D721Med (cell line): ENCODE measurements around the gene DHRS1.
"Not testable (repeated sequence)": the region's sequence is repeated elsewhere in the genome, so short reads cannot be mapped to it uniquely, and the experiment has no call there.

ENCODE experiments used
- DNase-seq: peaks from one replicate; pipeline ENCODE4 v3.0.0; 2011; ENCODE audit warnings: low spot score; ENCODE audit not compliant: insufficient read length
- FAIRE-seq: peaks from 2 replicates; lab custom pipeline; 2011; peaks lifted over from hg19 to GRCh38; lab: Jason Lieb, UNC
- TF ChIP-seq, protein P1 (sequence below): IDR thresholded peaks from 2 replicates; pipeline ENCODE4 v1.5.1; 2012; ENCODE audit warnings: mild to moderate bottlenecking, control low read depth; ENCODE audit not compliant: insufficient read depth; ENCODE audit errors: missing control alignments

DHRS1 gene

GRCh38 chr14:24246765-24247212, 52.8 kb downstream of the DHRS1 start:
- no peak for DNase-seq

GRCh38 chr14:24245350-24245749, 54.2 kb downstream of the DHRS1 start:
- FAIRE-seq: not testable (repeated sequence)

More at GRCh38 chr14:24246765-24247212, 52.8 kb downstream of the DHRS1 start:
- FAIRE-seq: no peak
- TF ChIP-seq, protein P1, sequence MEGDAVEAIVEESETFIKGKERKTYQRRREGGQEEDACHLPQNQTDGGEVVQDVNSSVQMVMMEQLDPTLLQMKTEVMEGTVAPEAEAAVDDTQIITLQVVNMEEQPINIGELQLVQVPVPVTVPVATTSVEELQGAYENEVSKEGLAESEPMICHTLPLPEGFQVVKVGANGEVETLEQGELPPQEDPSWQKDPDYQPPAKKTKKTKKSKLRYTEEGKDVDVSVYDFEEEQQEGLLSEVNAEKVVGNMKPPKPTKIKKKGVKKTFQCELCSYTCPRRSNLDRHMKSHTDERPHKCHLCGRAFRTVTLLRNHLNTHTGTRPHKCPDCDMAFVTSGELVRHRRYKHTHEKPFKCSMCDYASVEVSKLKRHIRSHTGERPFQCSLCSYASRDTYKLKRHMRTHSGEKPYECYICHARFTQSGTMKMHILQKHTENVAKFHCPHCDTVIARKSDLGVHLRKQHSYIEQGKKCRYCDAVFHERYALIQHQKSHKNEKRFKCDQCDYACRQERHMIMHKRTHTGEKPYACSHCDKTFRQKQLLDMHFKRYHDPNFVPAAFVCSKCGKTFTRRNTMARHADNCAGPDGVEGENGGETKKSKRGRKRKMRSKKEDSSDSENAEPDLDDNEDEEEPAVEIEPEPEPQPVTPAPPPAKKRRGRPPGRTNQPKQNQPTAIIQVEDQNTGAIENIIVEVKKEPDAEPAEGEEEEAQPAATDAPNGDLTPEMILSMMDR: no peak

GRCh38 chr14:24243336-24243836, 56.2 kb downstream of the DHRS1 start:
- no peak for FAIRE-seq
- TF ChIP-seq, protein P1: no peak
- no peak for DNase-seq

More at GRCh38 chr14:24245350-24245749, 54.2 kb downstream of the DHRS1 start:
- not testable (repeated sequence) for DNase-seq

GRCh38 chr14:24241829-24242443, 57.6 kb downstream of the DHRS1 start:
- TF ChIP-seq, protein P1: peak; percentile 17
- peak; percentile 96 for DNase-seq
- no peak for FAIRE-seq
